Activated naive CD8-positive, alpha-beta T cell treated with anti-CD3 and anti-CD28 coated beads for 36 hours (primary cell): ENCODE measurements around the gene SGTB. TPM values are rescaled to one million over a fixed set of nuclear protein-coding genes. Genes with fewer than 3 reads are reported as not detected.

ENCODE experiments used
- total RNA-seq, 2 experiments: library from RNA; stranded (reverse); gene quantifications; one replicate each; pipeline ENCODE4 v1.2.3, GENCODE V29; 2021

Gene SGTB
- total RNA-seq, 2 experiments from 2014 or later, result 17.0 to 18.2 TPM

Other genes starting within 250 kb of the SGTB start
- gene ADAMTS6, start 240.2 kb downstream of the SGTB start, total RNA-seq, result 1 to 10 TPM; 1.5 to 1.6 TPM
- 10 to 100 TPM; 71.1 to 76.6 TPM for gene CENPK, start 158.9 kb downstream of the SGTB start, total RNA-seq
- gene PPWD1, start 158.8 kb downstream of the SGTB start, total RNA-seq, result 10 to 100 TPM; 42.4 to 46.9 TPM
- gene TRIM23, start 97.8 kb downstream of the SGTB start, total RNA-seq, result 1 to 10 TPM; 6.8 to 7.1 TPM
- gene SHLD3, start 97.1 kb downstream of the SGTB start, total RNA-seq, result 1 to 10 TPM; 6.9 to 7.3 TPM
- 10 to 100 TPM; 23.3 to 24.3 TPM for gene TRAPPC13, start 97.1 kb downstream of the SGTB start, total RNA-seq
- 10 to 100 TPM; 47.7 to 48.5 TPM for gene NLN, start 96 bp upstream of the SGTB start, total RNA-seq
- 10 to 100 TPM; 38.3 to 41.1 TPM for gene ERBIN, start 204.5 kb upstream of the SGTB start, total RNA-seq